GM13976 (cell line): ENCODE results near the gene RPL13A.
"Not testable (repeated sequence)": the region's sequence is repeated elsewhere in the genome, so short reads cannot be mapped to it uniquely, and the experiment has no call there.

Experiments used
- DNase-seq: peaks from one replicate; pipeline ENCODE4 v3.0.0; 2012; ENCODE audit warnings: low spot score
- CTCF ChIP-seq: IDR thresholded peaks from 2 replicates; pipeline ENCODE4 v1.5.1; 2012; ENCODE audit warnings: borderline replicate concordance, mild to moderate bottlenecking; ENCODE audit not compliant: insufficient read depth; ENCODE audit errors: extremely low read depth, missing control alignments, control extremely low read depth
- in situ Hi-C: fragments of 300-500 bp; cut with MboI; formaldehyde crosslinking; loops from one replicate; pipeline ENCODE4 v1.12.0; 2022; ENCODE audit warnings: low sequenced_read_pairs, mixed read lengths, inconsistent platforms; ENCODE audit not compliant: unreplicated experiment

RPL13A gene

GRCh38 chr19:49442354-49442753, 45.1 kb upstream of the RPL13A start:
- no peak for DNase-seq
- in situ Hi-C loops, result loop anchor here (25.0 kb wide), 1 partner anchor 180 kb away; no protein-coding TSS in a partner anchor

GRCh38 chr19:49442771-49443365, 44.5 kb upstream of the RPL13A start:
- TF ChIP-seq CTCF, result no peak
- in situ Hi-C loops, result loop anchor here (25.0 kb wide), 1 partner anchor 181 kb away; no protein-coding TSS in a partner anchor
- peak; percentile 84 for DNase-seq

More at GRCh38 chr19:49442354-49442753, 45.1 kb upstream of the RPL13A start:
- no peak for TF ChIP-seq CTCF

DNA sequence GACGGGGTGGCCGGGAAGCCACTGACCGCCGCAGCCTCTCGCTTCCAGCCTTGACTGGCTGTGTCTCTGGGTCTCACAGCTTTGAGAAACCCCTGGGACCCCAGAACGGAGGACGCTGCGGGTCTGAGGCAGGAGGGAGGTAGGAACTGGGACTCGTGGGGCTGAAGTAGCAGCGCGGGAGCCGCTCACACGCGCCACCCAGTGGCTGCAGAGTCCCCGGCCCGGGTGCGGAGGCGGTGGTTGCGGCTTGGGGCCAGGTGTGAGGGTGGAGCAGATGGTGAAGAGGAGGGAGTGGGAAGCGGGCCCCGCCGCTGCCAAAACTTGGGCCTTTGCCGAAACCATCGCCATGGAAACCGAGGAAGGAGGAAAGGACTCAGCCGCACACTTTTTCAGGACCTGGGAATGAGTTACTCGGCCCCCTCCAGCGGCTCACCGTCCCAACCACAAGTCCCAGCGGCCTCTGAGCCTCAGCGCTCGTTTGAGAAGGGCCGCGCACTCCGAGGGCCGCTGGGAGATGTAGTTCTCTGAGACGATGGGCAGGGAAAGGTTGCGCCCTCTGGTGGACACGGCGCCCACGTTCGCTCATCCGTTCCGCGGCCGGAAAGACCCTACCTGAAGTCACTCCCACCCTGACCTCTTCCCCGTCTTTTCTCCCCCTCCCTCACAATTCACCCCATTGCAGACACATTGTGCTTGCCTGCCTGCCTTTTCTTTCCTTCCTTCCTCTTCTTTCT, 43.9 kb upstream of the RPL13A start:
- in situ Hi-C loops, result loop anchor here (25.0 kb wide), 1 partner anchor 181 kb away; no protein-coding TSS in a partner anchor
- TF ChIP-seq CTCF, result peak; percentile 98
- peak; percentile 92 for DNase-seq

- in situ Hi-C loops, result loop anchor here (25.0 kb wide), 1 partner anchor 182 kb away; no protein-coding TSS in a partner anchor
Measured at GRCh38 chr19:49444100-49444700, 43.2 kb upstream of the RPL13A start.

GRCh38 chr19:49445997-49446396, 41.4 kb upstream of the RPL13A start:
- no peak for DNase-seq
- in situ Hi-C loops, result loop anchor here (25.0 kb wide), 1 partner anchor 184 kb away; no protein-coding TSS in a partner anchor
- no peak for TF ChIP-seq CTCF

More at GRCh38 chr19:49444100-49444700, 43.2 kb upstream of the RPL13A start:
- DNase-seq, result not testable (repeated sequence)

DNA sequence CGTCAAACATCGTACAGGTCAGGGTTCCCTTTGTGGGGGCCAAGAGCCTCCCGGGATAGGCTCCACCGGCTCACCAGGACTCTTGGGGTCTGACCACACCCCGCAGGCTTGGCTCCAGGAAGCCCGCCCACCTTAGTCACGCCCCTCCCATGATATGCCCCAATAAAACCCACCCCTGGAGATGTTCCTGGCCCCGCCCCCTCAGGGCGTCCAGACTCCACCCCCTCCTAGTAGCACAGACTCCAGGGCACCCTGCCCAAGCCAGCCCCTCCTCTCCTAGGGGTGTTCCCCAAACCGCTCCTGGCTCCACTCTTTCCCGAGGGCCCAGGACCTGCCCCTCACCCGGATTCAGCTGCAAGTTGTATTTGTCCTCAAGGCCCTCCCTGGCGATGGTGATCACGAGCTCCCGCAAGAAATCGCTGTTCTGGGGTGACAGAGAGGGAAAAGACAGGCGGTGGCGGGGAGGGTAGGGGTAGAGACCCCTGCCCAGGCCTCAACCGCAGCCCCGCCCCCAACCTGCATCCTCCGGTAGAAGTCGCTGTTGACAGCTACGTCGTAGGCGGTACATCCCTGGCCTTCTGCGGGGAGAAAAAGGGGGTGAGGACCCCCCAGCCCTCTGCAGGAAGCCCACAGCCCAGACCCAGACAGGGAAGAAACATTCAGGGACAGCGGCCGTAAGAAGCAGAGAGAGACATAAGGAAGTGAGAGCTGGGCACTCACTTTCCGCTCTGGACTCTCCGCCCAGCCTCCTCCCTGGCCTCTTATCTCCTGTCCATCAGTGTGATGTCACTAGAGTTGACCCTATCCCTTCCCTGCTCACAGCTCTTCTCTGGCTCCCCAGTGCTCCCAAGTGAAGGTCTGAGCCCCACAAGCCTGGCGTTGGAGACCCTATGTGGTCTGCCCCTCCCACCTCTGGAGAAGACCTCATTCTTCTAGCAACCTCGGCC, 39.6 kb upstream of the RPL13A start:
- in situ Hi-C loops, result loop anchor here (25.0 kb wide), 1 partner anchor 185 kb away; no protein-coding TSS in a partner anchor
- TF ChIP-seq CTCF, result no peak
- no peak for DNase-seq
